GM23248 (cell line): Measurements from ENCODE around the gene BMP2.

Experiments used
- EZH2 ChIP-seq: fragments of 200-600 bp; sonication (generic); IDR thresholded peaks from 2 replicates; pipeline ENCODE4 v1.6.1; 2018; ENCODE audit warnings: antibody characterized with exemption, mild to moderate bottlenecking; ENCODE audit not compliant: insufficient read depth, poor library complexity, severe bottlenecking
- EZH2phosphoT487 ChIP-seq: fragments of 200-600 bp; sonication (generic); IDR thresholded peaks from 2 replicates; pipeline ENCODE4 v1.6.1; 2018; ENCODE audit warnings: antibody characterized with exemption, moderate library complexity, mild to moderate bottlenecking, low read depth; ENCODE audit not compliant: insufficient read depth

- TF ChIP-seq EZH2 (no peak), EZH2phosphoT487 (no peak)
Measured at GRCh38 chr20:6744180-6744579, 23.3 kb upstream of the BMP2 start.
